ENCODE measurements around the gene RNF11.

GRCh38 chr1:51283979-51284378 is 47.9 kb downstream of the RNF11 start:
- TF ChIP-seq ZFP3 (CRISPR knock-in tag; IDR thresholded peaks at IDR 0.05): no peak
- TF ChIP-seq RARB (CRISPR knock-in tag; IDR thresholded peaks at IDR 0.05): no peak
- no peak for TF ChIP-seq CREB5 (CRISPR knock-in tag; IDR thresholded peaks at IDR 0.05; ENCODE audit: low read depth)
- no peak for TF ChIP-seq CSRNP3 (CRISPR knock-in tag; IDR thresholded peaks at IDR 0.05)

Data from SK-N-SH treated with all-trans-retinoic acid at 6 μM for 48 hours (cell line).